A549 (cell line): ENCODE data around the gene METTL24. TPM values are rescaled to one million over a fixed set of nuclear protein-coding genes. Genes with fewer than 3 reads are reported as not detected.
"Not testable (repeated sequence)": the region's sequence is repeated elsewhere in the genome, so short reads cannot be mapped to it uniquely, and the experiment has no call there.

Experiments
- ATAC-seq, 2 experiments: fragments of 200-7000 bp in 1 of 2; fragments of >200 bp in 1 of 2; cut with Nextera tagmentation in 1 of 2; cut with Tn5 transposase in 1 of 2; 3 replicates each; pipeline versions ENCODE4 v1.8.0 to v1.9.1; 2018 to 2020; ENCODE audit warnings: mild to moderate bottlenecking in 1 of 2, moderate library complexity in 1 of 2
- CTCF ChIA-PET: fragments of 300-600 bp; sonication (Branson Sonifier 250); formaldehyde crosslinking; extraction: SDS; loops from one replicate; lab custom pipeline; 2021; ENCODE audit warnings: antibody characterized with exemption, inconsistent platforms; lab: Yijun Ruan, JAX
- POLR2A ChIA-PET: fragments of 350-600 bp; formaldehyde crosslinking; extraction: SDS; loops from one replicate; lab custom pipeline; 2021; ENCODE audit warnings: antibody characterized with exemption, inconsistent platforms; lab: Yijun Ruan, JAX
- DNase-seq, 2 experiments: peaks; one replicate each; pipeline versions ENCODE4 v3.0.0 to v3.0.0-alpha.2; 2011 to 2016; ENCODE audit warnings: low read depth in 1 of 2, low spot score in 1 of 2
- FAIRE-seq: peaks from 2 replicates; lab custom pipeline; 2011; peaks lifted over from hg19 to GRCh38; lab: Jason Lieb, UNC
- H3K27ac ChIP-seq, 2 experiments: fragments of >200 bp; sonication (Bioruptor Twin); formaldehyde crosslinking; 3 replicates each; pipeline ENCODE4 v1.5.1; 2016 to 2017
- H3K4me1 ChIP-seq: fragments of >200 bp; sonication (Bioruptor Twin); formaldehyde crosslinking; 3 replicates; pipeline ENCODE4 v1.6.1; 2016
- H3K4me2 ChIP-seq: fragments of >200 bp; sonication (Bioruptor Twin); formaldehyde crosslinking; 3 replicates; pipeline ENCODE4 v1.6.1; 2016
- H3K4me3 ChIP-seq: fragments of >200 bp; sonication (Bioruptor Twin); formaldehyde crosslinking; 3 replicates; pipeline ENCODE4 v1.5.1; 2016
- H3K9me3 ChIP-seq: fragments of >200 bp; sonication (Bioruptor Twin); formaldehyde crosslinking; 3 replicates; pipeline ENCODE4 v1.6.1; 2016
- BCL3 ChIP-seq: fragments of >200 bp; sonication (Bioruptor Twin); formaldehyde crosslinking; IDR thresholded peaks from 3 replicates; pipeline ENCODE4 v1.6.1; 2016
- CBX2 ChIP-seq: fragments of 200-600 bp; sonication (generic); IDR thresholded peaks from 2 replicates; pipeline ENCODE4 v1.6.1; 2016; ENCODE audit warnings: low read depth, mild to moderate bottlenecking, borderline replicate concordance
- EHF ChIP-seq: fragments of 250-450 bp; sonication (Bioruptor Pico); IDR thresholded peaks from 2 replicates; pipeline ENCODE4 v1.5.0; 2020; ENCODE audit warnings: mild to moderate bottlenecking
- FOSL2 ChIP-seq, 2 experiments: fragments of 450-650 bp in 1 of 2; fragments of >200 bp in 1 of 2; sonication (Bioruptor Twin) in 1 of 2; formaldehyde crosslinking; IDR thresholded peaks; 2 replicates each; pipeline versions ENCODE4 v1.5.0 to v1.6.1; 2016 to 2020; ENCODE audit warnings: mild to moderate bottlenecking in 1 of 2, moderate library complexity in 1 of 2
- HMGXB4 ChIP-seq: fragments of 250-450 bp; sonication (Bioruptor Pico); IDR thresholded peaks from 2 replicates; pipeline ENCODE4 v1.5.0; 2021; ENCODE audit warnings: mild to moderate bottlenecking, moderate library complexity, borderline replicate concordance
- HOXB13 ChIP-seq: fragments of 250-450 bp; sonication (Bioruptor Pico); IDR thresholded peaks from 2 replicates; pipeline ENCODE4 v1.5.0; 2020; ENCODE audit warnings: low read depth, mild to moderate bottlenecking, moderate library complexity
- JUN ChIP-seq, 2 experiments: fragments of >200 bp; sonication (Bioruptor Twin); formaldehyde crosslinking; IDR thresholded peaks; 2 replicates in 1 of 2; 3 replicates in 1 of 2; pipeline ENCODE4 v1.6.1; 2016 to 2017
- KDM5A ChIP-seq: fragments of 200-600 bp; sonication (generic); IDR thresholded peaks from 2 replicates; pipeline ENCODE4 v1.6.1; 2016; ENCODE audit warnings: antibody characterized with exemption, mild to moderate bottlenecking
- MAFK ChIP-seq: fragments of 450-650 bp; IDR thresholded peaks from 2 replicates; pipeline ENCODE4 v1.6.1; 2014; ENCODE audit not compliant: partially characterized antibody
- MAX ChIP-seq: IDR thresholded peaks from 2 replicates; pipeline ENCODE4 v1.6.1; 2012
- MAZ ChIP-seq: fragments of 150-350 bp; IDR thresholded peaks from 2 replicates; pipeline ENCODE4 v1.6.1; 2014; ENCODE audit warnings: antibody characterized with exemption, low read depth, low read length, borderline replicate concordance
- NR3C1 ChIP-seq: fragments of >200 bp; sonication (Bioruptor Twin); formaldehyde crosslinking; IDR thresholded peaks from 3 replicates; pipeline ENCODE4 v1.6.1; 2017
- PBX3 ChIP-seq: IDR thresholded peaks from 2 replicates; pipeline ENCODE4 v1.6.1; 2012
- RAD21 ChIP-seq, 2 experiments: fragments of >200 bp in 1 of 2; sonication (Bioruptor Twin) in 1 of 2; formaldehyde crosslinking in 1 of 2; IDR thresholded peaks in 1 of 2; conservative IDR thresholded peaks in 1 of 2; 2 replicates in 1 of 2; 3 replicates in 1 of 2; pipeline ENCODE4 v1.6.1; 2012 to 2018; ENCODE audit warnings: inconsistent platforms in 1 of 2
- RNF2 ChIP-seq: fragments of 200-600 bp; sonication (generic); IDR thresholded peaks from 2 replicates; pipeline ENCODE4 v1.6.1; 2016; ENCODE audit warnings: low read depth, mild to moderate bottlenecking, antibody characterized with exemption, moderate library complexity, borderline replicate concordance
- SMC3 ChIP-seq: fragments of >200 bp; sonication (Bioruptor Twin); formaldehyde crosslinking; IDR thresholded peaks from 3 replicates; pipeline ENCODE4 v1.6.1; 2018; ENCODE audit warnings: inconsistent platforms
- SREBF2 ChIP-seq: fragments of 450-650 bp; IDR thresholded peaks from 2 replicates; pipeline ENCODE4 v1.6.1; 2014; ENCODE audit warnings: mild to moderate bottlenecking, moderate library complexity
- ZC3H11A ChIP-seq: fragments of 450-650 bp; IDR thresholded peaks from 2 replicates; pipeline ENCODE4 v1.6.1; 2014; ENCODE audit warnings: antibody characterized with exemption, mild to moderate bottlenecking
- ZFP36 ChIP-seq: fragments of 450-650 bp; IDR thresholded peaks from 2 replicates; pipeline ENCODE4 v1.6.1; 2014; ENCODE audit warnings: borderline replicate concordance; ENCODE audit not compliant: partially characterized antibody
- ZNF302 ChIP-seq: fragments of 250-450 bp; sonication (Bioruptor Pico); IDR thresholded peaks from 2 replicates; pipeline ENCODE4 v1.9.0; 2021; ENCODE audit warnings: inconsistent platforms, mild to moderate bottlenecking, moderate library complexity
- WGBS: methylation state at CpG from one replicate; pipeline ENCODE4 v1.1.6; 2017; ENCODE audit errors: missing lambda C conversion rate; 5-methylcytosine and 5-hydroxymethylcytosine counted together
- polyA plus RNA-seq, 4 experiments: library from polyadenylated mRNA; depleted of rRNA in 3 of 4; stranded (reverse); fragments of >200 nt; fragmentation: RNase III in 1 of 4; extraction: RNeasy Plus Mini Kit Qiagen cat#74134 plus additional on column Dnase treatment in 1 of 4; gene quantifications; 2 replicates in 3 of 4; 3 replicates in 1 of 4; pipeline ENCODE4 v1.2.3, GENCODE V29; 2011 to 2017
- TF ChIP-seq, protein P1 (sequence below): fragments of 450-650 bp; IDR thresholded peaks from 2 replicates; pipeline ENCODE4 v1.6.1; 2014; ENCODE audit warnings: antibody characterized with exemption
- TF ChIP-seq, protein P2 (sequence below): fragments of >200 bp; sonication (Bioruptor Twin); formaldehyde crosslinking; IDR thresholded peaks from 2 replicates; pipeline ENCODE4 v1.6.1; 2016

Gene METTL24
- polyA plus RNA-seq, 2 of the 4 experiments (the other 2 are of a cell fraction), result not detected

DNA sequence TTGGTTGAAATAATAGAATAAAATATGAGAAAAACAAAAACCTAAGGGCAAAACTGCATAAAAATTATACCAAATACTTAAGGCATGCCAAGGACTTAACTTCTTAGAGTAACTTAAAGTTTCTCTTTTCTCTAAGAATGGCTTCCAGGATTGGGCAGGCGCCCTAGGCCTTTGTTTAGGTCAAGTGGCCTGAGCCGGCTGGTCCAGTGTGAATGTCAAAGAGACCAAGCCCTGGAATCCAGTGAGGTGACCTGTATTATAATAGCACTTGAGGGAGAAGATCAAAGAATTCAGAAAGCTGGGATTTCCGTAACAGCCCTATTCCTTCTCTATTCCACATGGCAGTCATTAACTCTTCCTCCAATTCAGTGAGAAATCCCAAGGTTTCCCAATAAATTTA lies 6.6 kb downstream of the METTL24 start (continued):
- no peak for TF ChIP-seq KDM5A
- TF ChIP-seq NR3C1, result no peak
- TF ChIP-seq, all 56 proteins: peak for 0

DNA sequence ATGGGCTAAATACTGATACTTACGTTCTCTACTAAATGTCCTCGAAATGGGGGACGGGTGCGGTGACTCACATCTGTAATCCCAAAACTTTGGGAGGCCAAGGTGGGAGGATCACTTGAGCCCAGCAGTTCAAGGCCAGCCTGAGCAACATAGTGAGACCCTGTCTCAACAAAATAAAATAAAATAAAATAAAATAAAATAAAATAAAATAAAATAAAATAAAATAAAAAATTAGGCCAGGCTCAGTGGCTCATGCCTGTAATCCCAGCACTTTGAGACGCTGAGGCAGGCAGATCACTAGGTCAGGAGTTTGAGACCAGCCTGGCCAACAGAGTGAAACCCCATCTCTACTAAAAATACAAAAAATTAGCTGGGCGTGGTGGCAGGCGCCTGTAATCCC lies 7.6 kb downstream of the METTL24 start:
- H3K4me1 ChIP-seq, POLR2A ChIA-PET, DNase-seq, H3K4me3 ChIP-seq, H3K4me2 ChIP-seq, H3K27ac ChIP-seq, FAIRE-seq, ATAC-seq, H3K9me3 ChIP-seq: not testable (repeated sequence)
- CTCF ChIA-PET, result interaction anchor here (0.6 kb wide), 1 partner anchor 1610 kb away, joined by 3 read pairs; no protein-coding TSS in a partner anchor
- 66% methylated on average over 7 of the region's 7 CpGs for WGBS

DNA sequence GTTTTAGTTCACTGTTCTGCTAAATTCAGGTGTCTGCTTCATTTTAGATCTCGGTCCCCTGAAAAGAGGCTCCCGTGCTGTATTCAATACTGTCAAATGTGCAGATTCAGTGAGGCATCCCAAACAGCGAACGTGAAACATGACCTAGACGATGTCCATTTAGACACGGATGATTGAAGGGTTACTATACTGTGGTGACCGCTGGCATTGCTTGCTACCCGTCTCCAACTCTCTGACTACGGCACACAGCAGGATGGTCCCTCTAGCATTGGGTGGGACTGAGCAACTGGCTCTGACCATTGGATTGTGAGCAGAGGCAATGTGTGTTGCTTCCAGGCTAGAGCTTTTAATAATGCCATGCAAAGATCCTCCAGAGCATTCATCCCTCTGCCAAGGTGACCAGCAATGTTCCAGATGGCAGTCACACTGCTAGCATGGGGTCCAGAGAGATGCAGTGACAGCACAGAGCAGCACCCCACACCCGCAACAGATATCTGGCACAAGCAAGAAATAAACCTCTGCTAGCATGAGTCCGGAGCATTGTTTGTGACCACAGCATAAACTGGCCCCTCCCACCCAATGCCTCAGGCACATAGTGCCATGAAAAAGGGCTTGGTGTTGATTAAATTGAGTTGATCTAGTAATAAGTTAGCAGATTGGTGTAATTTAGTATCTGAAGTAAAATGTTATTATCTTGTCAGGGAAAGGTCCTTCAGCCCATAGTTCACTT lies 9.0 kb downstream of the METTL24 start:
- H3K4me1 ChIP-seq, result no peaks in the 10 kb centered on the region
- no peak for ATAC-seq
- TF ChIP-seq BCL3 (no peak), MAFK (no peak), ZNF302 (CRISPR knock-in tag) (no peak), HOXB13 (CRISPR knock-in tag) (no peak), MAZ (no peak), ZFP36 (no peak), PBX3 (no peak), RAD21 (conservative IDR thresholded peaks at IDR 0.05 in 1 of 2, IDR thresholded peaks at IDR 0.05 in 1 of 2) (no peak), SREBF2 (no peak), HMGXB4 (CRISPR knock-in tag) (no peak), MAX (no peak), RNF2 (no peak), ZC3H11A (no peak), SMC3 (no peak), JUN (IDR thresholded peaks at IDR 0.05) (no peak), FOSL2 (IDR thresholded peaks at IDR 0.05) (no peak), FOSL2 (CRISPR knock-in tag; IDR thresholded peaks at IDR 0.05) (no peak), CBX2 (no peak), EHF (no peak)
- TF ChIP-seq, protein P1, sequence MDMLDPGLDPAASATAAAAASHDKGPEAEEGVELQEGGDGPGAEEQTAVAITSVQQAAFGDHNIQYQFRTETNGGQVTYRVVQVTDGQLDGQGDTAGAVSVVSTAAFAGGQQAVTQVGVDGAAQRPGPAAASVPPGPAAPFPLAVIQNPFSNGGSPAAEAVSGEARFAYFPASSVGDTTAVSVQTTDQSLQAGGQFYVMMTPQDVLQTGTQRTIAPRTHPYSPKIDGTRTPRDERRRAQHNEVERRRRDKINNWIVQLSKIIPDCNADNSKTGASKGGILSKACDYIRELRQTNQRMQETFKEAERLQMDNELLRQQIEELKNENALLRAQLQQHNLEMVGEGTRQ, result no peak
- TF ChIP-seq, protein P2, sequence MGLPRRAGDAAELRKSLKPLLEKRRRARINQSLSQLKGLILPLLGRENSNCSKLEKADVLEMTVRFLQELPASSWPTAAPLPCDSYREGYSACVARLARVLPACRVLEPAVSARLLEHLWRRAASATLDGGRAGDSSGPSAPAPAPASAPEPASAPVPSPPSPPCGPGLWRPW, result no peak
- TF ChIP-seq, all 56 proteins: peak for 0
- Histone ChIP-seq H3K4me2 (no peak overlapping the region), H3K27ac (no peak overlapping the region), H3K4me3 (no peak overlapping the region), H3K9me3 (no peaks in the 10 kb centered on the region)
- DNase-seq (no peak), FAIRE-seq (no peak)
- CTCF ChIA-PET, result interaction anchor here (1.0 kb wide), 1 partner anchor 37 kb away, joined by 3 read pairs; no protein-coding TSS in a partner anchor
- WGBS, result 79% methylated on average over 11 of the region's 11 CpGs
- POLR2A ChIA-PET, result no interaction called here
